SK-N-SH (cell line): Measurements from ENCODE around the gene AIFM3.

ENCODE experiments used
- JUND ChIP-seq: IDR thresholded peaks from 2 replicates; pipeline ENCODE4 v1.4.0; 2012
- RFX5 ChIP-seq: IDR thresholded peaks from 2 replicates; pipeline ENCODE4 v1.6.1; 2012; ENCODE audit warnings: mild to moderate bottlenecking, improper control_type of control experiment, low read length
- TAF1 ChIP-seq: IDR thresholded peaks from 2 replicates; pipeline ENCODE4 v1.6.1; 2012; ENCODE audit warnings: low read depth, mild to moderate bottlenecking, low read length, moderate library complexity, borderline replicate concordance
- YY1 ChIP-seq: IDR thresholded peaks from 2 replicates; pipeline ENCODE4 v1.4.0; 2012; ENCODE audit warnings: low read depth, mild to moderate bottlenecking

DNA sequence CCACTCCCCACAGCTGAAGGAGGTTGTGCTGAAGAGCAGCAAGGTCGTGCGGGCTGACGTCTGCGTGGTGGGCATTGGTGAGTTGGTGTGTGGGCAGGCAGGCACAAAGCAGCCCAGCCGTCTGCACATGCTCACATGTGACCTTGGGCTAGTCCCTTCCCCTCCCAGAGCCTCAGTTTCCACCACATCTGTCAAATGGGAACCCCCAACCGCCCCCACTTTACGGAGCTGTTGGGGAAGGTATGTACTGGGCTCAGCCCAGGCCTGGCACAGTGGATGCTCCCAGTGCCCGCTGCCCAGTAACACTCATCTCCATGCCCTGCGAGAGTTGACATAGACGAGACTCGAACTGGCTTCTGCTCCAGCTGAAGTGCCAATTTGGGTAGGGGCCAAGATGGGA lies 10.0 kb downstream of the AIFM3 start:
- no peak for TF ChIP-seq JUND
- TF ChIP-seq TAF1: no peak
- TF ChIP-seq YY1: no peak
- TF ChIP-seq RFX5: no peak
